ENCODE data around the gene TAS2R38.
A peak's percentile ranks its signal among the peaks of the same experiment; 100 is the strongest.

Gene TAS2R38

GRCh38 chr7:141946796-141947195 is 26.8 kb downstream of the TAS2R38 start, which contains the start of gene CLEC5A:
Gene CLEC5A (minus strand): TSS chr7:141946974. CDS start chr7:141946292, 682 bp downstream.
- H3K23ac ChIP-seq (ENCODE audit: low read length), result no peak within 1 kb of the TSS
- no peak within 1 kb of the TSS for H3K14ac ChIP-seq (ENCODE audit: low read length)
- no peaks in the 10 kb centered on the region for H3K79me2 ChIP-seq (ENCODE audit: control insufficient read depth, insufficient read depth, low read length, poor library complexity)
- no peak within 1 kb of the TSS for H3K27ac ChIP-seq (ENCODE audit: low read depth, low read length)
- H3K79me1 ChIP-seq (ENCODE audit: low read length), result no peaks in the 10 kb centered on the region
- no peaks in the 10 kb centered on the region for H3K9me3 ChIP-seq (ENCODE audit: insufficient read depth, low read depth, low read length)
- no peak within 1 kb of the TSS for H3K4ac ChIP-seq (ENCODE audit: low read depth, low read length)
- H4K12ac ChIP-seq (ENCODE audit: low read depth, low read length), result no peak within 1 kb of the TSS
- no CpG with 5 or more reads among the region's 3 CpGs for WGBS (ENCODE audit: extremely low coverage, insufficient coverage, insufficient read length)
- peak within 1 kb of the TSS; percentile 10 for H2AFZ ChIP-seq (ENCODE audit: insufficient read depth, low read length, poor library complexity)
- H4K91ac ChIP-seq (ENCODE audit: low read depth, low read length), result no peak within 1 kb of the TSS
- H3K36me3 ChIP-seq (ENCODE audit: control insufficient read depth in 1 of 2, insufficient read depth in 2 of 2, low read length in 2 of 2), result no peaks in the 10 kb centered on the region
- no peak within 1 kb of the TSS for H2BK5ac ChIP-seq (ENCODE audit: low read depth, low read length, poor library complexity)
- no peak within 1 kb of the TSS for H3K18ac ChIP-seq (ENCODE audit: low read length)
- H2BK12ac ChIP-seq (ENCODE audit: low read length), result no peak within 1 kb of the TSS
- H3K27me3 ChIP-seq (ENCODE audit: insufficient read depth, low read length), result no peaks in the 10 kb centered on the region
- no peak for DNase-seq
- no peak within 1 kb of the TSS for H3K4me2 ChIP-seq (ENCODE audit: low read length)
- no peak within 1 kb of the TSS for H2AK5ac ChIP-seq (ENCODE audit: low read length)
- H3K4me3 ChIP-seq (ENCODE audit: low read depth, low read length), result no peak within 1 kb of the TSS
- H3K9ac ChIP-seq (ENCODE audit: low read length), result no peak within 1 kb of the TSS
- H4K8ac ChIP-seq (ENCODE audit: low read depth, low read length), result no peak within 1 kb of the TSS
- no peak within 1 kb of the TSS for H2BK120ac ChIP-seq (ENCODE audit: insufficient read depth, low read length, poor library complexity)
- H3K4me1 ChIP-seq (ENCODE audit: control insufficient read depth in 1 of 2, insufficient read depth in 2 of 2, low read length in 2 of 2), result no peaks in the 10 kb centered on the region

GRCh38 chr7:141945356-141945755 is 28.2 kb downstream of the TAS2R38 start:
- peak; percentile 53 to 70 for DNase-seq
- no peaks in the 10 kb centered on the region for H3K79me2 ChIP-seq (ENCODE audit: control insufficient read depth, insufficient read depth, low read length, poor library complexity)
- no peak overlapping the region for H2BK12ac ChIP-seq (ENCODE audit: low read length)
- H3K36me3 ChIP-seq (ENCODE audit: control insufficient read depth in 1 of 2, insufficient read depth in 2 of 2, low read length in 2 of 2), result no peaks in the 10 kb centered on the region
- H3K9me3 ChIP-seq (ENCODE audit: insufficient read depth, low read depth, low read length), result no peaks in the 10 kb centered on the region
- no peak overlapping the region for H4K12ac ChIP-seq (ENCODE audit: low read depth, low read length)
- H2AK5ac ChIP-seq (ENCODE audit: low read length), result no peak overlapping the region
- H4K8ac ChIP-seq (ENCODE audit: low read depth, low read length), result no peak overlapping the region
- no peak overlapping the region for H2AFZ ChIP-seq (ENCODE audit: insufficient read depth, low read length, poor library complexity)
- H3K4ac ChIP-seq (ENCODE audit: low read depth, low read length), result no peak overlapping the region
- no peaks in the 10 kb centered on the region for H3K79me1 ChIP-seq (ENCODE audit: low read length)
- H2BK5ac ChIP-seq (ENCODE audit: low read depth, low read length, poor library complexity), result no peak overlapping the region
- no peak overlapping the region for H3K14ac ChIP-seq (ENCODE audit: low read length)
- no peak overlapping the region for H3K4me3 ChIP-seq (ENCODE audit: low read depth, low read length)
- H3K4me1 ChIP-seq (ENCODE audit: control insufficient read depth in 1 of 2, insufficient read depth in 2 of 2, low read length in 2 of 2), result no peaks in the 10 kb centered on the region
- WGBS (ENCODE audit: extremely low coverage, insufficient coverage, insufficient read length), result no CpG with 5 or more reads among the region's 3 CpGs
- H3K27me3 ChIP-seq (ENCODE audit: insufficient read depth, low read length), result no peaks in the 10 kb centered on the region
- no peak overlapping the region for H4K91ac ChIP-seq (ENCODE audit: low read depth, low read length)
- H3K4me2 ChIP-seq (ENCODE audit: low read length), result no peak overlapping the region
- no peak overlapping the region for H3K9ac ChIP-seq (ENCODE audit: low read length)
- no peak overlapping the region for H3K27ac ChIP-seq (ENCODE audit: low read depth, low read length)
- no peak overlapping the region for H3K23ac ChIP-seq (ENCODE audit: low read length)
- H2BK120ac ChIP-seq (ENCODE audit: insufficient read depth, low read length, poor library complexity), result no peak overlapping the region
- no peak overlapping the region for H3K18ac ChIP-seq (ENCODE audit: low read length)

GRCh38 chr7:141944811-141945210 is 28.8 kb downstream of the TAS2R38 start:
- H3K27ac ChIP-seq (ENCODE audit: low read depth, low read length), result no peak overlapping the region
- no peak overlapping the region for H4K8ac ChIP-seq (ENCODE audit: low read depth, low read length)
- no peaks in the 10 kb centered on the region for H3K79me1 ChIP-seq (ENCODE audit: low read length)
- no CpG with 5 or more reads among the region's 3 CpGs for WGBS (ENCODE audit: extremely low coverage, insufficient coverage, insufficient read length)
- H3K36me3 ChIP-seq (ENCODE audit: control insufficient read depth in 1 of 2, insufficient read depth in 2 of 2, low read length in 2 of 2), result no peaks in the 10 kb centered on the region
- no peak overlapping the region for H3K4me3 ChIP-seq (ENCODE audit: low read depth, low read length)
- H3K9me3 ChIP-seq (ENCODE audit: insufficient read depth, low read depth, low read length), result no peaks in the 10 kb centered on the region
- no peaks in the 10 kb centered on the region for H3K79me2 ChIP-seq (ENCODE audit: control insufficient read depth, insufficient read depth, low read length, poor library complexity)
- H3K18ac ChIP-seq (ENCODE audit: low read length), result no peak overlapping the region
- no peak overlapping the region for H2AFZ ChIP-seq (ENCODE audit: insufficient read depth, low read length, poor library complexity)
- H3K9ac ChIP-seq (ENCODE audit: low read length), result no peak overlapping the region
- no peak overlapping the region for H2BK12ac ChIP-seq (ENCODE audit: low read length)
- DNase-seq, result no peak
- H3K4me1 ChIP-seq (ENCODE audit: control insufficient read depth in 1 of 2, insufficient read depth in 2 of 2, low read length in 2 of 2), result no peaks in the 10 kb centered on the region
- H3K23ac ChIP-seq (ENCODE audit: low read length), result no peak overlapping the region
- H4K12ac ChIP-seq (ENCODE audit: low read depth, low read length), result no peak overlapping the region
- no peak overlapping the region for H2AK5ac ChIP-seq (ENCODE audit: low read length)
- no peak overlapping the region for H2BK5ac ChIP-seq (ENCODE audit: low read depth, low read length, poor library complexity)
- no peak overlapping the region for H3K14ac ChIP-seq (ENCODE audit: low read length)
- no peak overlapping the region for H3K4ac ChIP-seq (ENCODE audit: low read depth, low read length)
- H3K4me2 ChIP-seq (ENCODE audit: low read length), result no peak overlapping the region
- no peaks in the 10 kb centered on the region for H3K27me3 ChIP-seq (ENCODE audit: insufficient read depth, low read length)
- H2BK120ac ChIP-seq (ENCODE audit: insufficient read depth, low read length, poor library complexity), result no peak overlapping the region
- H4K91ac ChIP-seq (ENCODE audit: low read depth, low read length), result no peak overlapping the region

- H3K4me3 ChIP-seq (ENCODE audit: low read depth, low read length), result no peak overlapping the region
- no peak overlapping the region for H2AFZ ChIP-seq (ENCODE audit: insufficient read depth, low read length, poor library complexity)
- H2BK5ac ChIP-seq (ENCODE audit: low read depth, low read length, poor library complexity), result no peak overlapping the region
- H3K4ac ChIP-seq (ENCODE audit: low read depth, low read length), result no peak overlapping the region
- H3K4me2 ChIP-seq (ENCODE audit: low read length), result no peak overlapping the region
- H3K9ac ChIP-seq (ENCODE audit: low read length), result no peak overlapping the region
- H3K27me3 ChIP-seq (ENCODE audit: insufficient read depth, low read length), result no peaks in the 10 kb centered on the region
- no peak overlapping the region for H2AK5ac ChIP-seq (ENCODE audit: low read length)
- no peak overlapping the region for H3K14ac ChIP-seq (ENCODE audit: low read length)
- H3K79me1 ChIP-seq (ENCODE audit: low read length), result no peaks in the 10 kb centered on the region
- no peak overlapping the region for H2BK120ac ChIP-seq (ENCODE audit: insufficient read depth, low read length, poor library complexity)
- no peak overlapping the region for H3K23ac ChIP-seq (ENCODE audit: low read length)
- H3K9me3 ChIP-seq (ENCODE audit: insufficient read depth, low read depth, low read length), result no peaks in the 10 kb centered on the region
- no peak overlapping the region for H3K27ac ChIP-seq (ENCODE audit: low read depth, low read length)
- H4K8ac ChIP-seq (ENCODE audit: low read depth, low read length), result no peak overlapping the region
- no peak for DNase-seq
- H3K79me2 ChIP-seq (ENCODE audit: control insufficient read depth, insufficient read depth, low read length, poor library complexity), result no peaks in the 10 kb centered on the region
- H2BK12ac ChIP-seq (ENCODE audit: low read length), result no peak overlapping the region
- no CpG with 5 or more reads among the region's 1 CpG for WGBS (ENCODE audit: extremely low coverage, insufficient coverage, insufficient read length)
- no peak overlapping the region for H3K18ac ChIP-seq (ENCODE audit: low read length)
- H4K91ac ChIP-seq (ENCODE audit: low read depth, low read length), result no peak overlapping the region
- no peaks in the 10 kb centered on the region for H3K36me3 ChIP-seq (ENCODE audit: control insufficient read depth in 1 of 2, insufficient read depth in 2 of 2, low read length in 2 of 2)
- H3K4me1 ChIP-seq (ENCODE audit: control insufficient read depth in 1 of 2, insufficient read depth in 2 of 2, low read length in 2 of 2), result no peaks in the 10 kb centered on the region
- no peak overlapping the region for H4K12ac ChIP-seq (ENCODE audit: low read depth, low read length)
These were observed 29.7 kb downstream of the TAS2R38 start for GRCh38 chr7:141943846-141944245.

Data from trophoblast cell (in vitro differentiated cells and primary cell).